Measurements from ENCODE around the gene ZBTB5.

- TF ChIP-seq ZSCAN9 (CRISPR knock-in tag; IDR thresholded peaks at IDR 0.05; ENCODE audit: borderline replicate concordance): no peak
- no peak for TF ChIP-seq POLR2AphosphoS5 (IDR thresholded peaks at IDR 0.05; ENCODE audit: low read depth, low read length)
- no peak for TF ChIP-seq EZH2 (conservative IDR thresholded peaks at IDR 0.05; ENCODE audit: low read depth, low read length)
- TF ChIP-seq CTCF (CRISPR knock-in tag; IDR thresholded peaks at IDR 0.05): no peak
- TF ChIP-seq ZNF503 (CRISPR knock-in tag; IDR thresholded peaks at IDR 0.05): no peak
- TF ChIP-seq ZNF280B (CRISPR knock-in tag; IDR thresholded peaks at IDR 0.05; ENCODE audit: borderline replicate concordance): no peak; the same call in 1 of the 2 replicates
- TF ChIP-seq ZNF570 (CRISPR knock-in tag; IDR thresholded peaks at IDR 0.05; ENCODE audit: borderline replicate concordance): no peak
- no peak for TF ChIP-seq ZBTB3 (CRISPR knock-in tag; IDR thresholded peaks at IDR 0.05; ENCODE audit: borderline replicate concordance, low read depth)
- no peak for TF ChIP-seq ZBTB42 (CRISPR knock-in tag; IDR thresholded peaks at IDR 0.05)
- no peak for TF ChIP-seq ZNF569 (CRISPR knock-in tag; IDR thresholded peaks at IDR 0.05; ENCODE audit: borderline replicate concordance)
Observed at GRCh38 chr9:37486256-37486615, 21.0 kb upstream of the ZBTB5 start.

Measured in HepG2 (cell line).